GM12892 (cell line): ENCODE measurements around the gene PDE8B.

Experiments
- POLR2AphosphoS5 ChIP-seq: IDR thresholded peaks from 2 replicates; pipeline ENCODE4 v1.6.1; 2011; ENCODE audit warnings: low read depth, low read length, control low read depth
- TAF1 ChIP-seq: IDR thresholded peaks from 2 replicates; pipeline ENCODE4 v1.6.1; 2011; ENCODE audit warnings: low read depth, mild to moderate bottlenecking, control low read depth, low read length, borderline replicate concordance

GRCh38 chr5:77211691-77212047, 1.2 kb downstream of the PDE8B start:
- TF ChIP-seq TAF1, result no peak
- TF ChIP-seq POLR2AphosphoS5, result no peak
